Stimulated activated CD4-positive, alpha-beta T cell treated with anti-CD3 and anti-CD28 coated beads, Interleukin-2, amount 100 ng/mL, for 48 hours (primary cell): Measurements from ENCODE around the gene OR4A5.
"Not testable (repeated sequence)": the region's sequence is repeated elsewhere in the genome, so short reads cannot be mapped to it uniquely, and the experiment has no call there.

ENCODE experiments used
- DNase-seq, 2 donors: peaks; one replicate each; pipeline ENCODE4 v3.0.0-alpha.2; 2020

Gene OR4A5, protein sequence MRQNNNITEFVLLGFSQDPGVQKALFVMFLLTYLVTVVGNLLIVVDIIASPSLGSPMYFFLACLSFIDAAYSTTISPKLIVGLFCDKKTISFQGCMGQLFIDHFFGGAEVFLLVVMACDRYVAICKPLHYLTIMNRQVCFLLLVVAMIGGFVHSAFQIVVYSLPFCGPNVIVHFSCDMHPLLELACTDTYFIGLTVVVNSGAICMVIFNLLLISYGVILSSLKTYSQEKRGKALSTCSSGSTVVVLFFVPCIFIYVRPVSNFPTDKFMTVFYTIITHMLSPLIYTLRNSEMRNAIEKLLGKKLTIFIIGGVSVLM

DNA sequence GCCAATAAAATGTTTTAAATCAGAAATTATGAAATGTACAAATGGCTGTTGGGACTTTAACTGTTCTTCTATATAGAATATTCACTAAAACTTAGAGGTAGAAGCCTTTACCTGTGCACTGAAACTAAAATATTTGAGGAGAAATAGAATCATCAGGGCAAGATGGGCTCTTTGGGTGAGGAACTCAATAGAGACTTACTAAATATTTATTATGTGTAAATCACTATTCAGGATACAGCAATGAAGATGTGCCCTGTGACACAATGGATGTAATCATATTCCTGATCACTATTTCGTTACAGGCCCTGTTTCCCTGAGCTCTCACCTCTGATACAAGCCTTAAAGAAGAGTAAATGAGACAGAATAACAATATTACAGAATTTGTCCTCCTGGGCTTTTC lies at the start of gene OR4A5:
TSS of gene OR4A5 (plus strand) at position 301 of the 400 bp plus-strand sequence. CDS start at position 354, 53 bp downstream.
- DNase-seq = not testable (repeated sequence)

DNA sequence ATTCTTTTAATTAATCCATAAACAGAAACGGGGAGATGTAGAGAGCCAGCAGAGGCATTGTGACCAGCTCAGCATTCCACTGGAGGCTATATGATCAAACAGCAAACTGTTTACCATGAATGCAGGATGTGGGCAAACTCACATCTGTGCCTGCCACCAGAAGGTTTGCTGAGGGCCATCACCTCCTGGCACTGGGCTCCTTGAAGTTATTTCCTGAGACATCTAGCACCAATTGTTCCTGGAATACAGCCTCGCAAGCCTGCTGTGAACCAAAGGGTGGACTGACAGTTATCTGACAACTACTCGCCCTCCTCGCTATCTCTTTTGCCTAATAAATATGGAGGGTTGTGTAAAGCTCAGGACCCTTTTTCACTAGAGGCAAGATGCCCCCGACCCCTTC lies 13.5 kb downstream of the OR4A5 start:
- not testable (repeated sequence) for DNase-seq
